SU-DHL-6 (cell line): ENCODE data around the gene LDB2.

ENCODE experiments used
- H2AFZ ChIP-seq: fragments of 200-600 bp; sonication (generic); 2 replicates; pipeline ENCODE4 v1.6.1; 2014; ENCODE audit warnings: low read depth, mild to moderate bottlenecking, moderate library complexity, mixed read lengths, antibody characterized with exemption, low read length; ENCODE audit not compliant: severe bottlenecking
- H3F3A ChIP-seq: fragments of 200-600 bp; shearing (Covaris generic); 2 replicates; pipeline ENCODE4 v1.6.0; 2016; ENCODE audit warnings: antibody characterized with exemption, mild to moderate bottlenecking; ENCODE audit not compliant: insufficient read depth
- H3K27ac ChIP-seq: fragments of 200-600 bp; sonication (generic); 2 replicates; pipeline ENCODE4 v1.5.1; 2016; ENCODE audit warnings: low read depth, mild to moderate bottlenecking, low read length, moderate library complexity, mixed read lengths
- H3K27me3 ChIP-seq: fragments of 200-600 bp; sonication (generic), shearing (Covaris generic); 2 replicates; pipeline ENCODE4 v1.6.0; 2014; ENCODE audit warnings: mild to moderate bottlenecking, low read length
- H3K36me3 ChIP-seq: fragments of 200-600 bp; sonication (generic); 2 replicates; pipeline ENCODE4 v1.6.1; 2014; ENCODE audit warnings: mild to moderate bottlenecking, low read length, mixed read lengths
- H3K4me2 ChIP-seq: fragments of 300-600, 200-600 bp; shearing (Covaris generic), sonication (generic); 2 replicates; pipeline ENCODE4 v1.6.0; 2014; ENCODE audit warnings: low read length, low read depth, mild to moderate bottlenecking; ENCODE audit not compliant: poor library complexity, severe bottlenecking
- H3K4me3 ChIP-seq: fragments of 200-600 bp; sonication (generic); 2 replicates; pipeline ENCODE4 v1.5.1; 2014; ENCODE audit warnings: antibody characterized with exemption, low read length, mild to moderate bottlenecking, mixed read lengths; ENCODE audit not compliant: insufficient read depth, poor library complexity, severe bottlenecking
- H3K79me2 ChIP-seq: fragments of 200-600 bp; sonication (generic); 2 replicates; pipeline ENCODE4 v1.6.1; 2014; ENCODE audit warnings: mild to moderate bottlenecking, low read length, moderate library complexity; ENCODE audit not compliant: insufficient read depth
- H3K9ac ChIP-seq: fragments of 200-600 bp; sonication (generic); 2 replicates; pipeline ENCODE4 v1.7.0; 2014; ENCODE audit warnings: mild to moderate bottlenecking, low read length
- H3K9me2 ChIP-seq: fragments of 200-600 bp; sonication (generic); replicated peaks from 2 replicates; pipeline ENCODE4 v1.6.1; 2014; ENCODE audit warnings: low read length; ENCODE audit not compliant: insufficient read depth
- H3K9me3 ChIP-seq: fragments of 200-600 bp; sonication (generic); 2 replicates; pipeline ENCODE4 v1.6.1; 2014; ENCODE audit warnings: low read length, mixed read lengths; ENCODE audit not compliant: insufficient read depth
- H4K20me1 ChIP-seq: fragments of 200-600 bp; sonication (generic); 2 replicates; pipeline ENCODE4 v1.6.1; 2014; ENCODE audit warnings: low read depth, mild to moderate bottlenecking, antibody characterized with exemption, low read length, moderate library complexity, mixed read lengths
- CTCF ChIP-seq: fragments of 200-600 bp; sonication (generic); IDR thresholded peaks from one replicate; pipeline ENCODE4 v1.5.1; 2017; ENCODE audit warnings: antibody characterized with exemption, mild to moderate bottlenecking, low read length, moderate library complexity; ENCODE audit not compliant: insufficient read depth, poor library complexity, severe bottlenecking
- EZH2phosphoT487 ChIP-seq: fragments of 200-600 bp; sonication (generic), shearing (Covaris generic); conservative IDR thresholded peaks from 2 replicates; pipeline ENCODE4 v1.6.1; 2018; ENCODE audit warnings: mild to moderate bottlenecking, antibody characterized with exemption, low read length, moderate library complexity, mixed read lengths

Gene LDB2

GRCh38 chr4:16731776-16732380 lies 166.6 kb downstream of the LDB2 start:
- Histone ChIP-seq H2AFZ (no peak overlapping the region), H4K20me1 (no peaks in the 10 kb centered on the region), H3K79me2 (no peaks in the 10 kb centered on the region), H3K4me2 (no peak overlapping the region), H3F3A (no peaks in the 10 kb centered on the region), H3K36me3 (no peaks in the 10 kb centered on the region), H3K9ac (no peak overlapping the region), H3K9me3 (no peaks in the 10 kb centered on the region), H3K27ac (no peak overlapping the region), H3K27me3 (no peaks in the 10 kb centered on the region), H3K9me2 (no peaks in the 10 kb centered on the region), H3K4me3 (no peak overlapping the region)
- TF ChIP-seq EZH2phosphoT487 (no peak), CTCF (no peak)

- Histone ChIP-seq H3K27me3 (no peaks in the 10 kb centered on the region), H3K9me3 (no peaks in the 10 kb centered on the region), H4K20me1 (no peaks in the 10 kb centered on the region), H3K9ac (no peak overlapping the region), H3K79me2 (no peaks in the 10 kb centered on the region), H2AFZ (no peak overlapping the region), H3K4me3 (no peak overlapping the region), H3K36me3 (no peaks in the 10 kb centered on the region), H3K27ac (no peak overlapping the region), H3K4me2 (no peak overlapping the region), H3F3A (no peaks in the 10 kb centered on the region), H3K9me2 (no peaks in the 10 kb centered on the region)
- TF ChIP-seq CTCF (no peak), EZH2phosphoT487 (no peak)
Observed at GRCh38 chr4:16730522-16731205, 167.8 kb downstream of the LDB2 start.

- Histone ChIP-seq H3K27me3 (no peaks in the 10 kb centered on the region), H3K9ac (no peak overlapping the region), H4K20me1 (no peaks in the 10 kb centered on the region), H3F3A (no peaks in the 10 kb centered on the region), H3K36me3 (no peaks in the 10 kb centered on the region), H3K9me3 (no peaks in the 10 kb centered on the region), H3K27ac (no peak overlapping the region), H3K4me3 (no peak overlapping the region), H2AFZ (no peak overlapping the region), H3K4me2 (no peak overlapping the region), H3K79me2 (no peaks in the 10 kb centered on the region), H3K9me2 (no peaks in the 10 kb centered on the region)
- TF ChIP-seq EZH2phosphoT487 (no peak), CTCF (no peak)
Observed at GRCh38 chr4:16729336-16729735, 169.1 kb downstream of the LDB2 start.
